IMR-90 (cell line): Measurements from ENCODE around the gene ANO1. TPM values are rescaled to one million over a fixed set of nuclear protein-coding genes. Genes with fewer than 3 reads are reported as not detected.

Experiments used
- ATAC-seq: fragments of 200-7000 bp; cut with Tn5 transposase; 2 replicates; pipeline ENCODE4 v1.9.1; 2020; ENCODE audit warnings: low read depth, mild to moderate bottlenecking, moderate library complexity
- BruUV-seq: library from RNA; stranded (reverse); fragments of 400-500 nt; replicated peaks from 2 replicates; lab custom pipeline; 2021; lab: Mats Ljungman, UMichigan
- CTCF ChIA-PET: fragments of 300-600 bp; formaldehyde crosslinking; extraction: SDS; loops from one replicate; lab custom pipeline; 2021; ENCODE audit warnings: antibody characterized with exemption; lab: Yijun Ruan, JAX
- POLR2A ChIA-PET: fragments of 300-600 bp; sonication (Branson Sonifier 250); formaldehyde crosslinking; loops from one replicate; lab custom pipeline; 2022; ENCODE audit warnings: antibody characterized with exemption; ENCODE audit not compliant: unreplicated experiment; lab: Charles Lee
- DNase-seq: peaks from one replicate; pipeline ENCODE4 v3.0.0; 2013
- H2AFZ ChIP-seq: replicated peaks from 2 replicates; pipeline ENCODE3; 2013; ENCODE audit warnings: low read length, mild to moderate bottlenecking; ENCODE audit not compliant: poor library complexity
- H2AK5ac ChIP-seq: 2 replicates; pipeline ENCODE4 v1.6.1; 2013; ENCODE audit warnings: low read depth, low read length, inconsistent platforms
- H2AK9ac ChIP-seq: replicated peaks from 2 replicates; pipeline ENCODE3; 2013; ENCODE audit warnings: mild to moderate bottlenecking, low read depth, low read length, moderate library complexity; ENCODE audit not compliant: poor library complexity
- H2BK120ac ChIP-seq: 2 replicates; pipeline ENCODE4 v1.6.1; 2013; ENCODE audit warnings: low read depth, low read length, inconsistent platforms
- H2BK15ac ChIP-seq: 3 replicates; pipeline ENCODE4 v1.6.1; 2013; ENCODE audit warnings: low read depth, low read length, inconsistent platforms
- H2BK20ac ChIP-seq: 2 replicates; pipeline ENCODE4 v1.6.1; 2013; ENCODE audit warnings: low read depth, mild to moderate bottlenecking, inconsistent platforms, low read length, moderate library complexity
- H2BK5ac ChIP-seq: 2 replicates; pipeline ENCODE4 v1.6.1; 2013; ENCODE audit warnings: mild to moderate bottlenecking, low read depth, low read length, inconsistent platforms; ENCODE audit not compliant: poor library complexity, severe bottlenecking
- H3K14ac ChIP-seq: replicated peaks from 2 replicates; pipeline ENCODE4 v1.6.1; 2013; ENCODE audit warnings: low read depth, low read length, inconsistent platforms
- H3K18ac ChIP-seq: 2 replicates; pipeline ENCODE4 v1.6.1; 2013; ENCODE audit warnings: low read depth, low read length, control low read depth
- H3K23ac ChIP-seq: 2 replicates; pipeline ENCODE4 v1.6.1; 2013; ENCODE audit warnings: low read depth, low read length, inconsistent platforms
- H3K27ac ChIP-seq: 2 replicates; pipeline ENCODE4 v1.5.1; 2013; ENCODE audit warnings: mild to moderate bottlenecking, control low read depth, low read length; ENCODE audit not compliant: insufficient read depth
- H3K27me3 ChIP-seq: 2 replicates; pipeline ENCODE4 v1.6.1; 2013; ENCODE audit warnings: low read length; ENCODE audit not compliant: control insufficient read depth, insufficient read depth
- H3K36me3 ChIP-seq: 2 replicates; pipeline ENCODE4 v1.6.1; 2013; ENCODE audit warnings: low read length, mixed read lengths; ENCODE audit not compliant: control insufficient read depth, insufficient read depth
- H3K4ac ChIP-seq: 2 replicates; pipeline ENCODE4 v1.6.1; 2013; ENCODE audit warnings: low read depth, low read length, inconsistent platforms
- H3K4me1 ChIP-seq: 2 replicates; pipeline ENCODE4 v1.6.1; 2013; ENCODE audit warnings: low read length, mixed read lengths; ENCODE audit not compliant: control insufficient read depth, insufficient read depth
- H3K4me2 ChIP-seq: 2 replicates; pipeline ENCODE4 v1.6.1; 2013; ENCODE audit warnings: low read depth, mild to moderate bottlenecking, control low read depth, low read length, moderate library complexity
- H3K4me3 ChIP-seq: 2 replicates; pipeline ENCODE4 v1.5.1; 2013; ENCODE audit warnings: low read depth, mild to moderate bottlenecking, control low read depth, low read length, moderate library complexity; ENCODE audit not compliant: insufficient read depth
- H3K56ac ChIP-seq: 2 replicates; pipeline ENCODE4 v1.6.1; 2013; ENCODE audit warnings: low read length, inconsistent platforms; ENCODE audit not compliant: insufficient read depth; ENCODE audit errors: extremely low read depth
- H3K79me1 ChIP-seq, 2 experiments: 2 replicates each; pipeline ENCODE4 v1.6.1; 2013; ENCODE audit warnings: low read length in 2 of 2, inconsistent platforms in 1 of 2, low read depth in 1 of 2
- H3K9ac ChIP-seq: 2 replicates; pipeline ENCODE4 v1.6.1; 2013; ENCODE audit warnings: low read depth, low read length, control low read depth
- H3K9me1 ChIP-seq: 2 replicates; pipeline ENCODE4 v1.6.1; 2013; ENCODE audit warnings: low read length, inconsistent platforms; ENCODE audit not compliant: insufficient read depth
- H3K9me3 ChIP-seq: 2 replicates; pipeline ENCODE4 v1.6.1; 2013; ENCODE audit warnings: low read length; ENCODE audit not compliant: control insufficient read depth, insufficient read depth
- H4K20me1 ChIP-seq: 2 replicates; pipeline ENCODE4 v1.6.1; 2013; ENCODE audit warnings: low read length, inconsistent platforms; ENCODE audit not compliant: insufficient read depth
- H4K5ac ChIP-seq: 2 replicates; pipeline ENCODE4 v1.6.1; 2013; ENCODE audit warnings: mild to moderate bottlenecking, low read depth, low read length, control low read depth
- H4K8ac ChIP-seq, 2 experiments: 2 replicates each; pipeline ENCODE4 v1.6.1; 2013; ENCODE audit warnings: low read depth in 2 of 2, low read length in 2 of 2, control low read depth in 1 of 2, inconsistent platforms in 1 of 2
- H4K91ac ChIP-seq: 2 replicates; pipeline ENCODE4 v1.6.1; 2013; ENCODE audit warnings: low read depth, low read length, inconsistent platforms; ENCODE audit not compliant: insufficient read depth
- BHLHE40 ChIP-seq: fragments of 150-350 bp; IDR thresholded peaks from 2 replicates; pipeline ENCODE4 v1.6.1; 2016; ENCODE audit warnings: mild to moderate bottlenecking, low read depth, low read length
- FOS ChIP-seq: fragments of 150-350 bp; IDR thresholded peaks from 2 replicates; pipeline ENCODE4 v1.6.1; 2016; ENCODE audit warnings: low read depth, low read length
- MAFK ChIP-seq: IDR thresholded peaks from 2 replicates; pipeline ENCODE4 v1.6.1; 2012; ENCODE audit warnings: low read depth, low read length, improper control_type of control experiment
- MAZ ChIP-seq: IDR thresholded peaks from 2 replicates; pipeline ENCODE4 v1.6.1; 2012; ENCODE audit warnings: low read depth, mild to moderate bottlenecking, low read length, improper control_type of control experiment, moderate library complexity, borderline replicate concordance
- RAD21 ChIP-seq: IDR thresholded peaks from 2 replicates; pipeline ENCODE4 v1.6.1; 2012; ENCODE audit warnings: low read length, improper control_type of control experiment
- RCOR1 ChIP-seq: IDR thresholded peaks from 2 replicates; pipeline ENCODE4 v1.6.1; 2012; ENCODE audit warnings: mild to moderate bottlenecking, low read length, improper control_type of control experiment; ENCODE audit not compliant: insufficient replicate concordance
- RFX5 ChIP-seq: IDR thresholded peaks from 2 replicates; pipeline ENCODE4 v1.8.0; 2012; ENCODE audit warnings: low read depth, mild to moderate bottlenecking, low read length, moderate library complexity
- SMC3 ChIP-seq: fragments of 150-350 bp; IDR thresholded peaks from 2 replicates; pipeline ENCODE4 v1.6.1; 2016; ENCODE audit warnings: low read depth, mild to moderate bottlenecking, antibody characterized with exemption, low read length, moderate library complexity
- WGBS, 2 experiments: methylation state at CpG; one replicate each; pipeline versions ENCODE4 v1.1.5 to v1.1.7; 2013; ENCODE audit warnings: missing lambda C conversion rate in 2 of 2; ENCODE audit not compliant: insufficient read length in 1 of 2; ENCODE audit errors: extremely low coverage in 2 of 2; 5-methylcytosine and 5-hydroxymethylcytosine counted together
- dilution Hi-C: fragments of 300-500 bp; cut with HindIII; formaldehyde crosslinking; loops from one replicate; pipeline ENCODE4 v1.14.3; 2018; ENCODE audit warnings: low sequenced_read_pairs; ENCODE audit not compliant: unreplicated experiment
- in situ Hi-C: fragments of 300-500 bp; cut with MboI; formaldehyde crosslinking; loops from 3 replicates; pipeline ENCODE4 v1.14.3; 2019; ENCODE audit warnings: low sequenced_read_pairs, inconsistent platforms, mixed read lengths
- intact Hi-C: fragments of 100-400 bp; cut with micrococcal nuclease; formaldehyde crosslinking; loops from 2 replicates; pipeline ENCODE4 v1.10.0; 2022
- polyA plus RNA-seq, 3 experiments: library from polyadenylated mRNA; depleted of rRNA; stranded (reverse); fragments of >200 nt; gene quantifications; 2 replicates each; pipeline ENCODE4 v1.2.3, GENCODE V29; 2012; ENCODE audit warnings: low replicate concordance in 1 of 3
- total RNA-seq: library from RNA; depleted of rRNA; stranded (reverse); fragments of >200 nt; gene quantifications from 2 replicates; pipeline ENCODE4 v1.2.3, GENCODE V29; 2012
- TF ChIP-seq, protein P1 (sequence below): fragments of 150-350 bp; IDR thresholded peaks from 2 replicates; pipeline ENCODE4 v1.6.1; 2016; ENCODE audit warnings: low read depth, mild to moderate bottlenecking, low read length, moderate library complexity, borderline replicate concordance
- TF ChIP-seq, protein P2 (sequence below): fragments of 150-350 bp; IDR thresholded peaks from 2 replicates; pipeline ENCODE4 v1.6.1; 2017; ENCODE audit warnings: mild to moderate bottlenecking, antibody characterized with exemption, low read length, low read depth

The ANO1 gene
- total and polyA plus RNA-seq, 2 of the 4 experiments (the other 2 are of a cell fraction) = 4.1 to 10.7 TPM

DNA sequence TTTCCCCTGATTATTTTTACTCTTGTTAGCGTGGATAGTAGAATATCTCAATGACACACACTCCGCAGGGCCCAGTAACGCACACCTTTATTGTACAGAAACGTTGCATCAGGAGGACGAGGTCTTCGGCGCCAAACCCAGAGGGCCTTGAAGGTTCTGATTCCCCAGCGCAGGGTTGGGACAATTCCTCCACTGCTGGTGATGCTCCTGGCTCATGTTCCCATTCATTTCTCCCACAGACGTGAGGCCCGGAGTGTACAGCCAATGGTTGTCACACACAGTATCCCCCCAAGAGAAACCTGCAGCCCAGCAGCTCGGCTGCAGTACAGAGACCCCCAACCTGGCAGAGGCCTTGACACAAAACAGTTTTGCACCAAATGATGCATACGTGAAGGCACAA lies 6.1 kb upstream of the ANO1 start:
- Histone ChIP-seq H3K18ac (no peak overlapping the region), H3K9me3 (no peaks in the 10 kb centered on the region), H3K9ac (no peak overlapping the region), H3K14ac (no peak overlapping the region), H3K79me1 (peaks cover 0 to 13% of the 10 kb centered on the region in 2 experiments; a peak in 2 of 4 replicates), H4K8ac (no peak overlapping the region), H3K4ac (no peak overlapping the region), H3K4me1 (peaks cover 9% of the 10 kb centered on the region; the same call in 1 of the 2 replicates), H3K23ac (no peak overlapping the region), H2BK20ac (no peak overlapping the region), H2BK5ac (no peak overlapping the region), H3K9me1 (no peaks in the 10 kb centered on the region), H3K4me2 (no peak overlapping the region), H2AK9ac (no peak overlapping the region), H4K91ac (peak overlapping the region; percentile 12; the same call in 1 of the 2 replicates), H2AK5ac (no peak overlapping the region), H2BK15ac (no peak overlapping the region), H2BK120ac (no peak overlapping the region), H4K5ac (no peak overlapping the region), H3K27ac (no peak overlapping the region), H3K4me3 (no peak overlapping the region), H3K56ac (no peak overlapping the region), H3K27me3 (peaks cover 2% of the 10 kb centered on the region; the same call in 1 of the 2 replicates), H4K20me1 (0 out of 2 replicates have a peak, but pooled peaks cover 4% of the 10 kb centered on the region), H2AFZ (no peak overlapping the region), H3K36me3 (no peaks in the 10 kb centered on the region)
- TF ChIP-seq BHLHE40 (no peak), RAD21 (no peak), SMC3 (no peak), MAZ (no peak), FOS (no peak), MAFK (no peak), RCOR1 (no peak), RFX5 (no peak)
- TF ChIP-seq, protein P1, sequence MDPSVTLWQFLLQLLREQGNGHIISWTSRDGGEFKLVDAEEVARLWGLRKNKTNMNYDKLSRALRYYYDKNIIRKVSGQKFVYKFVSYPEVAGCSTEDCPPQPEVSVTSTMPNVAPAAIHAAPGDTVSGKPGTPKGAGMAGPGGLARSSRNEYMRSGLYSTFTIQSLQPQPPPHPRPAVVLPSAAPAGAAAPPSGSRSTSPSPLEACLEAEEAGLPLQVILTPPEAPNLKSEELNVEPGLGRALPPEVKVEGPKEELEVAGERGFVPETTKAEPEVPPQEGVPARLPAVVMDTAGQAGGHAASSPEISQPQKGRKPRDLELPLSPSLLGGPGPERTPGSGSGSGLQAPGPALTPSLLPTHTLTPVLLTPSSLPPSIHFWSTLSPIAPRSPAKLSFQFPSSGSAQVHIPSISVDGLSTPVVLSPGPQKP = no peak
- TF ChIP-seq, protein P2, sequence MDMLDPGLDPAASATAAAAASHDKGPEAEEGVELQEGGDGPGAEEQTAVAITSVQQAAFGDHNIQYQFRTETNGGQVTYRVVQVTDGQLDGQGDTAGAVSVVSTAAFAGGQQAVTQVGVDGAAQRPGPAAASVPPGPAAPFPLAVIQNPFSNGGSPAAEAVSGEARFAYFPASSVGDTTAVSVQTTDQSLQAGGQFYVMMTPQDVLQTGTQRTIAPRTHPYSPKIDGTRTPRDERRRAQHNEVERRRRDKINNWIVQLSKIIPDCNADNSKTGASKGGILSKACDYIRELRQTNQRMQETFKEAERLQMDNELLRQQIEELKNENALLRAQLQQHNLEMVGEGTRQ = no peak
- CTCF ChIA-PET = interaction anchor here (0.7 kb wide), 1 partner anchor 11 kb away, joined by 3 read pairs; no protein-coding TSS in a partner anchor
- in situ Hi-C loops = no loop called here
- BruUV-seq = no TSS peak
- no peak for DNase-seq
- POLR2A ChIA-PET = no interaction called here
- ATAC-seq = no peak
- intact Hi-C loops = loop anchor here (5.0 kb wide), 1 partner anchor 135 kb away; no protein-coding TSS in a partner anchor
- 97% methylated on average over 6 of the region's 12 CpGs; no CpG with 5 or more reads in 1 of the 2 experiments for WGBS, 2 experiments
- dilution Hi-C loops = no loop called here
